OCI-LY7 (cell line): ENCODE data around the gene THRSP. TPM values are rescaled to one million over a fixed set of nuclear protein-coding genes. Genes with fewer than 3 reads are reported as not detected.

ENCODE experiments used
- BruUV-seq: library from RNA; stranded (reverse); fragments of 400-500 nt; replicated peaks from 2 replicates; lab custom pipeline; 2021; lab: Mats Ljungman, UMichigan
- CTCF ChIA-PET: fragments of 300-600 bp; sonication (Branson Sonifier 250); formaldehyde crosslinking; loops from one replicate; lab custom pipeline; 2022; ENCODE audit warnings: antibody characterized with exemption; ENCODE audit not compliant: unreplicated experiment; lab: Charles Lee
- POLR2A ChIA-PET: fragments of 300-600 bp; sonication (Branson Sonifier 250); formaldehyde crosslinking; loops from one replicate; lab custom pipeline; 2022; ENCODE audit warnings: antibody characterized with exemption; lab: Charles Lee
- DNase-seq: peaks from one replicate; pipeline ENCODE4 v3.0.0-alpha.2; 2015; ENCODE audit warnings: low spot score
- H2AFZ ChIP-seq: fragments of 200-600 bp; sonication (generic), shearing (Covaris generic); 2 replicates; pipeline ENCODE4 v1.6.1; 2014; ENCODE audit warnings: mild to moderate bottlenecking, antibody characterized with exemption, low read length, moderate library complexity
- H3K27ac ChIP-seq: fragments of 200-600 bp; sonication (generic); 2 replicates; pipeline ENCODE4 v1.5.1; 2014; ENCODE audit warnings: mixed run types, low read depth, mild to moderate bottlenecking, moderate library complexity, low read length, inconsistent platforms; ENCODE audit not compliant: poor library complexity, severe bottlenecking
- H3K36me3 ChIP-seq: fragments of 200-600 bp; sonication (generic); 2 replicates; pipeline ENCODE4 v1.6.1; 2014; ENCODE audit warnings: mild to moderate bottlenecking, antibody characterized with exemption, low read length, moderate library complexity, mixed read lengths; ENCODE audit not compliant: insufficient read depth
- H3K4me1 ChIP-seq: fragments of 200-600 bp; sonication (generic); 2 replicates; pipeline ENCODE4 v1.5.1; 2014; ENCODE audit warnings: mild to moderate bottlenecking, low read length; ENCODE audit not compliant: insufficient read depth, poor library complexity, severe bottlenecking
- H3K4me2 ChIP-seq: fragments of 200-600 bp; sonication (generic); 2 replicates; pipeline ENCODE4 v1.6.1; 2014; ENCODE audit warnings: mild to moderate bottlenecking, low read length
- H3K4me3 ChIP-seq: fragments of 200-600 bp; sonication (generic); 2 replicates; pipeline ENCODE4 v1.5.1; 2014; ENCODE audit warnings: mild to moderate bottlenecking, low read depth, low read length; ENCODE audit not compliant: poor library complexity, severe bottlenecking
- H3K79me2 ChIP-seq: fragments of 200-600 bp; sonication (generic); 2 replicates; pipeline ENCODE4 v1.6.1; 2016; ENCODE audit warnings: low read depth, mild to moderate bottlenecking, low read length, moderate library complexity, mixed read lengths; ENCODE audit not compliant: insufficient read depth
- H3K9me2 ChIP-seq: fragments of 200-600 bp; sonication (generic); 2 replicates; pipeline ENCODE4 v1.6.1; 2016; ENCODE audit warnings: mild to moderate bottlenecking, low read length, mixed read lengths; ENCODE audit not compliant: insufficient read depth
- H3K9me3 ChIP-seq: fragments of 200-600 bp; sonication (generic); 2 replicates; pipeline ENCODE4 v1.6.1; 2014; ENCODE audit warnings: mild to moderate bottlenecking, mixed run types, low read length, mixed read lengths
- H4K20me1 ChIP-seq: fragments of 200-600 bp; sonication (generic); 2 replicates; pipeline ENCODE4 v1.6.1; 2014; ENCODE audit warnings: mild to moderate bottlenecking, antibody characterized with exemption, low read length, moderate library complexity, mixed read lengths; ENCODE audit not compliant: insufficient read depth
- EZH2phosphoT487 ChIP-seq: fragments of 200-600 bp; sonication (generic); IDR thresholded peaks from 2 replicates; pipeline ENCODE4 v1.6.1; 2018; ENCODE audit warnings: low read depth, borderline replicate concordance, mild to moderate bottlenecking, mixed run types, antibody characterized with exemption, low read length, moderate library complexity, mixed read lengths
- intact Hi-C: fragments of 100-400 bp; cut with micrococcal nuclease; formaldehyde crosslinking; loops from one replicate; pipeline ENCODE4 v1.10.0; 2022; ENCODE audit not compliant: unreplicated experiment
- total RNA-seq, 2 experiments: library from RNA; depleted of rRNA in 1 of 2; stranded (reverse); fragments of >200 nt in 1 of 2; shearing (Covaris generic) in 1 of 2; gene quantifications; 2 replicates each; pipeline ENCODE4 v1.2.3, GENCODE V29; 2014 to 2022
- TF ChIP-seq, protein P1 (sequence below): fragments of 200-600 bp; sonication (generic); conservative IDR thresholded peaks from 2 replicates; pipeline ENCODE4 v1.5.1; 2014; ENCODE audit warnings: mild to moderate bottlenecking, antibody characterized with exemption, low read length, moderate library complexity, mixed read lengths

Gene THRSP
- total RNA-seq, 2 experiments from 2014 or later = not detected

DNA sequence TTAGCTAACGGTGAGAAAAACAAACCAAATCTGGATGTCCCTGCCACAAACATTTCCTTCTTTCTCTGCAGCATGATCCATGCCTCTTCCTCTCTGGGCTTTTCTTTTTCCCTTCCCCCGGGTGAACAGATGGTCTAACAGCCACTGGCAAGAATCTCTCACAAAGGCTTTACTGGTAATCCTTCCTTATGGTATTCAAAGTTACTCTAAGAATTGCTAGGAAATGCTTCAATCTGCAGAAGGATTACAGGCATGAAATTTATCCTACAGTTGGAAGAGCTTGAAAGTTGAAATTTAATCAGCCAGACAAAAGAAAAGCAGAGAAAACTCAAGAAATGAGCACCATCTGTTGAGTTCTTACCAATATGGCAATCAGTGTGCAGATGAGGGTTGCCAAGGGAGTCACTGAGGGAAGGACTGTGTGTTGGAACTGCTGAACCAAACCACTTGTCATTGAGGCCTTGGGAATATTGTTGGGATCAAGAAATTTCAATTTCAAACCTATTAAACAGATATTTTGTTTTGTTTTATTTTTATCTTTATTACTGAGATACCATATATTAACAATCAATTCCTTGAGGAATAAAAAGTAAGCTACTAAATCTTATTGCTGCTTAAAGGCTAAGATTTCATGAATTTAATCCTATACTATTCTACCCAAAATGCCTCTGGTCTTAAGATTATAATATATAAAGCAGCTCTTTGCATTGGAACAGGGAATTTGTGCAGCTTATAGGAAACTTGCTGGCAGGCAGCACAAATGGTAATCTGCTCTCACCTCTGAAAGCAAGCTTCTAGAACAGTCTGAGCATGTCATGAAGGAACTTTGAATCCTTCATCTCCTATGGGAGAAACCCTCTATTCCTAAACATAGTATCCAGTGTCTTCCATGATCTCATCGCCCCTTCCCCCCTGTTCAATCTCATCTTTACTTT, 45.7 kb downstream of the THRSP start:
- no peaks in the 10 kb centered on the region for H4K20me1 ChIP-seq
- H3K4me2 ChIP-seq = no peak overlapping the region
- no peak overlapping the region for H2AFZ ChIP-seq
- TF ChIP-seq EZH2phosphoT487 = no peak
- ChIA-PET POLR2A (interaction anchor here (0.5 to 1.6 kb wide), 5 partner anchors 10 to 686 kb away, joined by 3 to 4 read pairs (median 3); no protein-coding TSS in a partner anchor), CTCF (no interaction called here)
- no peaks in the 10 kb centered on the region for H3K9me2 ChIP-seq
- intact Hi-C loops = no loop called here
- no peaks in the 10 kb centered on the region for H3K79me2 ChIP-seq
- no peaks in the 10 kb centered on the region for H3K9me3 ChIP-seq
- H3K36me3 ChIP-seq = peaks cover 64% of the 10 kb centered on the region
- peaks cover 8% of the 10 kb centered on the region for H3K4me1 ChIP-seq
- no peak for DNase-seq
- no peak overlapping the region for H3K4me3 ChIP-seq
- BruUV-seq = no TSS peak
- no peak overlapping the region for H3K27ac ChIP-seq

DNA sequence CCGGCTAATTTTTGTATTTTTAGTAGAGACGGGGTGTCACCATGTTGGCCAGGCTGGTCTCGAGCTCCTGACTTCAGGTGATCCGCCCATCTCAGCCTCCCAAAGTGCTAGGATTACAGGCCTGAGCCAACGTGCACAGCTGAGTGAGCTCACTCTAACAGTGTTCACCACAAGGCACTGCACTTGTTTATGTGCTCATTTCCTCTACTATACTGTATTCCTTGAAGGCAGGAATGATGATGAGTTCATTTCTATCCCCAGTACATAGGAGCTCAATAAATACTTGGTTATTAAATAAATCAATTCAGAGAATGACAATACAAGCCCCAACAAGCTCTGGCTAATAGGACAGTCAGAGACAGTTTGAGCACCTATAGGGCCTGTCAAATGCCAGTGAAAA, 46.7 kb downstream of the THRSP start:
- TF ChIP-seq, protein P1, sequence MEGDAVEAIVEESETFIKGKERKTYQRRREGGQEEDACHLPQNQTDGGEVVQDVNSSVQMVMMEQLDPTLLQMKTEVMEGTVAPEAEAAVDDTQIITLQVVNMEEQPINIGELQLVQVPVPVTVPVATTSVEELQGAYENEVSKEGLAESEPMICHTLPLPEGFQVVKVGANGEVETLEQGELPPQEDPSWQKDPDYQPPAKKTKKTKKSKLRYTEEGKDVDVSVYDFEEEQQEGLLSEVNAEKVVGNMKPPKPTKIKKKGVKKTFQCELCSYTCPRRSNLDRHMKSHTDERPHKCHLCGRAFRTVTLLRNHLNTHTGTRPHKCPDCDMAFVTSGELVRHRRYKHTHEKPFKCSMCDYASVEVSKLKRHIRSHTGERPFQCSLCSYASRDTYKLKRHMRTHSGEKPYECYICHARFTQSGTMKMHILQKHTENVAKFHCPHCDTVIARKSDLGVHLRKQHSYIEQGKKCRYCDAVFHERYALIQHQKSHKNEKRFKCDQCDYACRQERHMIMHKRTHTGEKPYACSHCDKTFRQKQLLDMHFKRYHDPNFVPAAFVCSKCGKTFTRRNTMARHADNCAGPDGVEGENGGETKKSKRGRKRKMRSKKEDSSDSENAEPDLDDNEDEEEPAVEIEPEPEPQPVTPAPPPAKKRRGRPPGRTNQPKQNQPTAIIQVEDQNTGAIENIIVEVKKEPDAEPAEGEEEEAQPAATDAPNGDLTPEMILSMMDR = no peak
- no peaks in the 10 kb centered on the region for H3K9me2 ChIP-seq
- no peak overlapping the region for H3K27ac ChIP-seq
- BruUV-seq = no TSS peak
- no peak overlapping the region for H3K4me2 ChIP-seq
- H3K79me2 ChIP-seq = no peaks in the 10 kb centered on the region
- H3K36me3 ChIP-seq = peaks cover 66% of the 10 kb centered on the region
- ChIA-PET POLR2A (interaction anchor here (1.6 kb wide), 1 partner anchor 9 kb away, joined by 4 read pairs; no protein-coding TSS in a partner anchor), CTCF (interaction anchor here (0.6 kb wide), 1 partner anchor 331 kb away, joined by 3 read pairs; no protein-coding TSS in a partner anchor)
- no peaks in the 10 kb centered on the region for H3K9me3 ChIP-seq
- no peak for DNase-seq
- H2AFZ ChIP-seq = no peak overlapping the region
- intact Hi-C loops = no loop called here
- H3K4me3 ChIP-seq = no peak overlapping the region
- no peaks in the 10 kb centered on the region for H4K20me1 ChIP-seq
- peaks cover 8% of the 10 kb centered on the region for H3K4me1 ChIP-seq

DNA sequence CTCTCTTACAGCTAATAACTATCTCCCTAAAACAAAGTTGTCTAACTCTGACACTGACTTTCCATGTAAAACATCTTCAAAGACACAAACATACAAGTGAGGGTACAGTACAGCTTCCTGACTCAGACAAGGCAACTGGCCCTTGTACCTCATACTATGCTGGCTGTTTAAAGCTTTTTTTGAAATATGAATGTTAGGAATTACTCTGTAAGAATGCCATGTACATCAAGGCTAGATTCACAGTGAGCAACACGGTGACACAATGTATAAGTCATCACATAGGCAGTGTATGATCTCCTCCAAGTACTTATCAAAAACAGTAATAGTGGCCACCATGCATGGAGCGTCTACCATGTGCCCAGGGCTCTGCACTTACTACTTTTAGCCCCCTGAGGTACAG, 47.2 kb downstream of the THRSP start:
- no peak overlapping the region for H3K4me3 ChIP-seq
- TF ChIP-seq, protein P1 = no peak
- no peak for TF ChIP-seq EZH2phosphoT487
- no peaks in the 10 kb centered on the region for H3K9me3 ChIP-seq
- peaks cover 8% of the 10 kb centered on the region for H3K4me1 ChIP-seq
- peaks cover 64% of the 10 kb centered on the region for H3K36me3 ChIP-seq
- H3K9me2 ChIP-seq = no peaks in the 10 kb centered on the region
- no peak overlapping the region for H3K27ac ChIP-seq
- POLR2A ChIA-PET = no interaction called here
- no peaks in the 10 kb centered on the region for H4K20me1 ChIP-seq
- DNase-seq = no peak
- intact Hi-C loops = no loop called here
- no peaks in the 10 kb centered on the region for H3K79me2 ChIP-seq
- H2AFZ ChIP-seq = no peak overlapping the region
- BruUV-seq = no TSS peak
- CTCF ChIA-PET = no interaction called here
- no peak overlapping the region for H3K4me2 ChIP-seq
